H1 (cell line): Measurements from ENCODE around the gene RFX3.

ENCODE experiments used
- ATF3 ChIP-seq: IDR thresholded peaks from 2 replicates; pipeline ENCODE4 v1.6.1; 2011; ENCODE audit warnings: low read depth, mild to moderate bottlenecking, low read length; ENCODE audit not compliant: insufficient read depth
- BRCA1 ChIP-seq: IDR thresholded peaks from 2 replicates; pipeline ENCODE4 v1.6.1; 2012; ENCODE audit warnings: low read depth, low read length, improper control_type of control experiment
- CBX5 ChIP-seq: fragments of 300-800, 300-1000 bp; sonication (generic); IDR thresholded peaks from 2 replicates; pipeline ENCODE4 v1.7.1; 2016; ENCODE audit warnings: antibody characterized with exemption, low read length, low read depth
- CHD7 ChIP-seq: fragments of 300-600 bp; sonication (generic); IDR thresholded peaks from 2 replicates; pipeline ENCODE4 v1.7.1; 2012; ENCODE audit warnings: low read length, moderate library complexity, mild to moderate bottlenecking, inconsistent platforms; ENCODE audit not compliant: insufficient replicate concordance
- CTCF ChIP-seq, 3 experiments: IDR thresholded peaks; 1 replicate in 2 of 3; 2 replicates in 1 of 3; pipeline versions ENCODE4 v1.5.1 to v1.6.1; 2011; ENCODE audit warnings: low read length in 3 of 3, mild to moderate bottlenecking in 3 of 3, inconsistent platforms in 2 of 3, low read depth in 1 of 3, moderate library complexity in 1 of 3; ENCODE audit not compliant: insufficient read depth in 1 of 3; ENCODE audit errors: control extremely low read depth in 1 of 3
- EZH2 ChIP-seq: fragments of 200-600 bp; sonication (generic); IDR thresholded peaks from 2 replicates; pipeline ENCODE4 v1.7.1; 2012; ENCODE audit warnings: low read depth, mild to moderate bottlenecking, moderate library complexity, low read length, inconsistent platforms; ENCODE audit not compliant: severe bottlenecking
- KDM5A ChIP-seq: fragments of 200-600 bp; IDR thresholded peaks from 2 replicates; pipeline ENCODE4 v1.7.1; 2012; ENCODE audit warnings: mild to moderate bottlenecking, low read length, inconsistent platforms, mixed read lengths
- POLR2A ChIP-seq, 2 experiments: IDR thresholded peaks; 1 replicate in 1 of 2; 2 replicates in 1 of 2; pipeline ENCODE4 v1.6.1; 2011; ENCODE audit warnings: low read depth in 2 of 2, low read length in 2 of 2, mild to moderate bottlenecking in 2 of 2; ENCODE audit errors: control extremely low read depth in 1 of 2
- RAD21 ChIP-seq, 2 experiments: IDR thresholded peaks in 1 of 2; conservative IDR thresholded peaks in 1 of 2; 2 replicates each; pipeline ENCODE4 v1.6.1; 2011; ENCODE audit warnings: low read depth in 2 of 2, low read length in 2 of 2, improper control_type of control experiment in 1 of 2, inconsistent platforms in 1 of 2, mild to moderate bottlenecking in 1 of 2, moderate library complexity in 1 of 2

- TF ChIP-seq CTCF (IDR thresholded peaks at IDR 0.05; ENCODE audit: control extremely low read depth in 1 of 3, insufficient read depth in 1 of 3, low read depth in 1 of 3, low read length in 3 of 3) (no peak), EZH2 (no peak), CHD7 (no peak), KDM5A (no peak), RAD21 (IDR thresholded peaks at IDR 0.05 in 1 of 2, conservative IDR thresholded peaks at IDR 0.05 in 1 of 2; ENCODE audit: low read depth in 2 of 2, low read length in 2 of 2) (no peak), POLR2A (IDR thresholded peaks at IDR 0.05; ENCODE audit: control extremely low read depth in 1 of 2, low read depth in 2 of 2, low read length in 2 of 2) (no peak), BRCA1 (no peak), CBX5 (no peak), ATF3 (no peak)
Measured at GRCh38 chr9:3361116-3361515, 164.7 kb downstream of the RFX3 start.
